GM23248 (cell line): ENCODE data around the gene CLCNKB.
"Not testable (repeated sequence)": the region's sequence is repeated elsewhere in the genome, so short reads cannot be mapped to it uniquely, and the experiment has no call there.

Source experiments
- EZH2 ChIP-seq: fragments of 200-600 bp; sonication (generic); IDR thresholded peaks from 2 replicates; pipeline ENCODE4 v1.6.1; 2018; ENCODE audit warnings: antibody characterized with exemption, mild to moderate bottlenecking; ENCODE audit not compliant: insufficient read depth, poor library complexity, severe bottlenecking
- EZH2phosphoT487 ChIP-seq: fragments of 200-600 bp; sonication (generic); IDR thresholded peaks from 2 replicates; pipeline ENCODE4 v1.6.1; 2018; ENCODE audit warnings: antibody characterized with exemption, moderate library complexity, mild to moderate bottlenecking, low read depth; ENCODE audit not compliant: insufficient read depth

- not testable (repeated sequence) for TF ChIP-seq EZH2phosphoT487, EZH2
Observed at GRCh38 chr1:16033103-16033632, 10.4 kb upstream of the CLCNKB start.
